Measurements from ENCODE around the gene OR10S1.

Gene OR10S1, protein sequence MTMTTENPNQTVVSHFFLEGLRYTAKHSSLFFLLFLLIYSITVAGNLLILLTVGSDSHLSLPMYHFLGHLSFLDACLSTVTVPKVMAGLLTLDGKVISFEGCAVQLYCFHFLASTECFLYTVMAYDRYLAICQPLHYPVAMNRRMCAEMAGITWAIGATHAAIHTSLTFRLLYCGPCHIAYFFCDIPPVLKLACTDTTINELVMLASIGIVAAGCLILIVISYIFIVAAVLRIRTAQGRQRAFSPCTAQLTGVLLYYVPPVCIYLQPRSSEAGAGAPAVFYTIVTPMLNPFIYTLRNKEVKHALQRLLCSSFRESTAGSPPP

GRCh38 chr11:123977731-123978347 lies at the start of gene OR10S1:
OR10S1 (minus strand) TSS chr11:123977781; CDS start chr11:123977664, 117 bp downstream.
- TF ChIP-seq SCRT2 (tag by site-specific recombination; IDR thresholded peaks at IDR 0.05), result no peak
- no peak for TF ChIP-seq PRDM2 (tag by site-specific recombination; IDR thresholded peaks at IDR 0.05; ENCODE audit: borderline replicate concordance)
- TF ChIP-seq ZNF768 (tag by site-specific recombination; IDR thresholded peaks at IDR 0.05), result no peak
- TF ChIP-seq ZNF133 (tag by site-specific recombination; IDR thresholded peaks at IDR 0.05), result no peak
- TF ChIP-seq ZNF701 (tag by site-specific recombination; IDR thresholded peaks at IDR 0.05), result no peak
- no peak for TF ChIP-seq ZNF600 (tag by site-specific recombination; IDR thresholded peaks at IDR 0.05)
- TF ChIP-seq ZNF529 (tag by site-specific recombination; IDR thresholded peaks at IDR 0.05; ENCODE audit: insufficient replicate concordance), result no peak
- no peak for TF ChIP-seq ZNF837 (tag by site-specific recombination; IDR thresholded peaks at IDR 0.05)
- no peak for TF ChIP-seq ZNF626 (tag by site-specific recombination; IDR thresholded peaks at IDR 0.05)
- TF ChIP-seq ZXDB (tag by site-specific recombination; IDR thresholded peaks at IDR 0.05), result no peak
- no peak for TF ChIP-seq ZNF785 (tag by site-specific recombination; IDR thresholded peaks at IDR 0.05)
- no peak for TF ChIP-seq ZNF610 (tag by site-specific recombination; IDR thresholded peaks at IDR 0.05; ENCODE audit: borderline replicate concordance)
- TF ChIP-seq ZNF366 (tag by site-specific recombination; conservative IDR thresholded peaks at IDR 0.05), result no peak
- TF ChIP-seq ZNF169 (tag by site-specific recombination; IDR thresholded peaks at IDR 0.05), result no peak
- TF ChIP-seq ZFP3 (tag by site-specific recombination; IDR thresholded peaks at IDR 0.05; ENCODE audit: low read depth), result no peak
- TF ChIP-seq ZBTB11 (tag by site-specific recombination; conservative IDR thresholded peaks at IDR 0.05; ENCODE audit: low read depth), result no peak
- no peak for TF ChIP-seq ZNF324 (tag by site-specific recombination; IDR thresholded peaks at IDR 0.05)
- no peak for TF ChIP-seq SALL2 (tag by site-specific recombination; IDR thresholded peaks at IDR 0.05; ENCODE audit: borderline replicate concordance)
- TF ChIP-seq OVOL3 (tag by site-specific recombination; IDR thresholded peaks at IDR 0.05), result no peak
- ChIA-PET POLR2A (no interaction called here), CTCF (no interaction called here)
- H3K9me3 ChIP-seq (ENCODE audit: control insufficient read depth, insufficient read depth, low read depth, low read length), result no peaks in the 10 kb centered on the region
- no peak within 1 kb of the TSS for H3K27ac ChIP-seq (ENCODE audit: extremely low read depth, low read depth, low read length)
- H3K36me3 ChIP-seq (ENCODE audit: control insufficient read depth in 2 of 2, insufficient read depth in 1 of 2, low read length in 2 of 2), result no peaks in the 10 kb centered on the region
- no peak within 1 kb of the TSS for H3K4me3 ChIP-seq (ENCODE audit: low read depth, low read length)
- no peaks in the 10 kb centered on the region for H3K4me1 ChIP-seq (ENCODE audit: control insufficient read depth, insufficient read depth, low read length)

All from HEK293 (cell line).